ENCODE data around the gene KDM6A.

The KDM6A gene

GRCh38 chrX:44871931-44872820 is 812 bp upstream of the KDM6A start:
- peak overlapping the region; percentile 78 for H2AFZ ChIP-seq
- no peaks in the 10 kb centered on the region for H3K4me1 ChIP-seq
- H3K9me3 ChIP-seq (ENCODE audit: control insufficient read depth, low read length) = no peaks in the 10 kb centered on the region
- no peaks in the 10 kb centered on the region for H3K36me3 ChIP-seq (ENCODE audit: control insufficient read depth, insufficient read depth, low read length)
- no peaks in the 10 kb centered on the region for H3K27me3 ChIP-seq (ENCODE audit: control insufficient read depth, insufficient read depth, low read length)
- peak overlapping the region; percentile 72 for H3K9ac ChIP-seq
- H3K79me2 ChIP-seq = peaks cover 12% of the 10 kb centered on the region
- H3K4me3 ChIP-seq (ENCODE audit: low read depth, low read length) = peak overlapping the region; percentile 81
- peak overlapping the region; percentile 99 for H3K27ac ChIP-seq
- peak overlapping the region; percentile 64 for H3K4me2 ChIP-seq (ENCODE audit: low read length)
- TF ChIP-seq, protein P1, sequence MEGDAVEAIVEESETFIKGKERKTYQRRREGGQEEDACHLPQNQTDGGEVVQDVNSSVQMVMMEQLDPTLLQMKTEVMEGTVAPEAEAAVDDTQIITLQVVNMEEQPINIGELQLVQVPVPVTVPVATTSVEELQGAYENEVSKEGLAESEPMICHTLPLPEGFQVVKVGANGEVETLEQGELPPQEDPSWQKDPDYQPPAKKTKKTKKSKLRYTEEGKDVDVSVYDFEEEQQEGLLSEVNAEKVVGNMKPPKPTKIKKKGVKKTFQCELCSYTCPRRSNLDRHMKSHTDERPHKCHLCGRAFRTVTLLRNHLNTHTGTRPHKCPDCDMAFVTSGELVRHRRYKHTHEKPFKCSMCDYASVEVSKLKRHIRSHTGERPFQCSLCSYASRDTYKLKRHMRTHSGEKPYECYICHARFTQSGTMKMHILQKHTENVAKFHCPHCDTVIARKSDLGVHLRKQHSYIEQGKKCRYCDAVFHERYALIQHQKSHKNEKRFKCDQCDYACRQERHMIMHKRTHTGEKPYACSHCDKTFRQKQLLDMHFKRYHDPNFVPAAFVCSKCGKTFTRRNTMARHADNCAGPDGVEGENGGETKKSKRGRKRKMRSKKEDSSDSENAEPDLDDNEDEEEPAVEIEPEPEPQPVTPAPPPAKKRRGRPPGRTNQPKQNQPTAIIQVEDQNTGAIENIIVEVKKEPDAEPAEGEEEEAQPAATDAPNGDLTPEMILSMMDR (IDR thresholded peaks at IDR 0.05) = no peak

DNA sequence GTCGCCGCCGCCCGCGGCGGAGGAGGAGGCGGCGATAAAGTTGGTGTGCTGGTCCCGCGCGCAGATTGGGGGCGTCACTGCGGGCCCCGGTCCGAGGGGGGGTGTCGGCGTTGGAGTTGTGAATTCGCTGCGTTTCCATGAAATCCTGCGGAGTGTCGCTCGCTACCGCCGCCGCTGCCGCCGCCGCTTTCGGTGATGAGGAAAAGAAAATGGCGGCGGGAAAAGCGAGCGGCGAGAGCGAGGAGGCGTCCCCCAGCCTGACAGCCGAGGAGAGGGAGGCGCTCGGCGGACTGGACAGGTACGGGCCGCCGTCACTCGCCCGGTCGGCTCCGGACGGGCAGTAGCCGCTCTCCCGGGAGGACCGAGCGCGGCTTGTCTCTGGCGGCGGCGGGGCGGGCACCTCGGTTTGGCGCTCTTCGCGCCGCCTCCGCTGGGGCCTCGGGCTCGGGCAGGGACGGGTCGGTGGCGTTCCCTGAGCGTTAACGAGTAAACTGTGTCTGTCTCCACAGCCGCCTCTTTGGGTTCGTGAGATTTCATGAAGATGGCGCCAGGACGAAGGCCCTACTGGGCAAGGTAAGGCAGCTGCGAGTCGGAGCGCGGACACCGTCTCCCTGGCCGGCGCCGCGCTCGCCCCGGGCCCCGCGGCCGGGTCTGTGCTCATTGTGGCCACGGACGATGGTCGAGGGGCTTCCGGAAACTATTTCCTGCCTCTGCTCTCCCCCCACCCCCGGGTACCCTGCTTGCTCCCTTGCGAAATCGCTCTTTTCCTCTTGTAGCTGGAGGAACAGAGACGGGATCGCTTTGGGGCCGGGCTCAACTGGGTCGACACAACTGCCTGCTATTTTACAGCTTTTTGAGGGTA is 658 bp downstream of the KDM6A start:
- peak overlapping the region; percentile 98 for H3K9ac ChIP-seq
- peak overlapping the region; percentile 99 for H3K27ac ChIP-seq
- peak overlapping the region; percentile 47 for H3K4me2 ChIP-seq (ENCODE audit: low read length)
- TF ChIP-seq, protein P1 (IDR thresholded peaks at IDR 0.05) = no peak
- H2AFZ ChIP-seq = peak overlapping the region; percentile 91
- no peaks in the 10 kb centered on the region for H3K36me3 ChIP-seq (ENCODE audit: control insufficient read depth, insufficient read depth, low read length)
- no peaks in the 10 kb centered on the region for H3K4me1 ChIP-seq
- H3K9me3 ChIP-seq (ENCODE audit: control insufficient read depth, low read length) = no peaks in the 10 kb centered on the region
- H3K4me3 ChIP-seq (ENCODE audit: low read depth, low read length) = peak overlapping the region; percentile 75
- H3K27me3 ChIP-seq (ENCODE audit: control insufficient read depth, insufficient read depth, low read length) = no peaks in the 10 kb centered on the region
- H3K79me2 ChIP-seq = peaks cover 13% of the 10 kb centered on the region

GRCh38 chrX:44874420-44875184 is 1.6 kb downstream of the KDM6A start:
- peak overlapping the region; percentile 75 for H3K4me3 ChIP-seq (ENCODE audit: low read depth, low read length)
- H3K9ac ChIP-seq = no peak overlapping the region
- H3K9me3 ChIP-seq (ENCODE audit: control insufficient read depth, low read length) = no peaks in the 10 kb centered on the region
- peak overlapping the region; percentile 91 for H2AFZ ChIP-seq
- peak overlapping the region; percentile 99 for H3K27ac ChIP-seq
- peak overlapping the region; percentile 47 for H3K4me2 ChIP-seq (ENCODE audit: low read length)
- H3K27me3 ChIP-seq (ENCODE audit: control insufficient read depth, insufficient read depth, low read length) = no peaks in the 10 kb centered on the region
- peaks cover 17% of the 10 kb centered on the region for H3K79me2 ChIP-seq
- H3K36me3 ChIP-seq (ENCODE audit: control insufficient read depth, insufficient read depth, low read length) = no peaks in the 10 kb centered on the region
- no peaks in the 10 kb centered on the region for H3K4me1 ChIP-seq
- TF ChIP-seq, protein P1 (IDR thresholded peaks at IDR 0.05) = no peak

- Histone ChIP-seq H3K79me2 (peaks cover 19% of the 10 kb centered on the region), H3K27me3 (ENCODE audit: control insufficient read depth, insufficient read depth, low read length) (no peaks in the 10 kb centered on the region), H3K36me3 (ENCODE audit: control insufficient read depth, insufficient read depth, low read length) (no peaks in the 10 kb centered on the region), H3K27ac (no peak overlapping the region), H3K4me1 (no peaks in the 10 kb centered on the region), H3K4me2 (ENCODE audit: low read length) (peak overlapping the region; percentile 47), H3K9me3 (ENCODE audit: control insufficient read depth, low read length) (no peaks in the 10 kb centered on the region), H2AFZ (no peak overlapping the region), H3K9ac (no peak overlapping the region), H3K4me3 (ENCODE audit: low read depth, low read length) (peak overlapping the region; percentile 75)
- TF ChIP-seq, protein P1 (IDR thresholded peaks at IDR 0.05) = no peak
Observed at GRCh38 chrX:44875185-44875489, 2.1 kb downstream of the KDM6A start.

Measured in parathyroid adenoma (tissue), 2 donors.